Measurements from ENCODE around the gene CAPN12. TPM values are rescaled to one million over a fixed set of nuclear protein-coding genes. Genes with fewer than 3 reads are reported as not detected.

CAPN12 gene
- total and polyA plus RNA-seq, 4 donors: 3.8 to 28.7 (median 8.8) TPM

DNA sequence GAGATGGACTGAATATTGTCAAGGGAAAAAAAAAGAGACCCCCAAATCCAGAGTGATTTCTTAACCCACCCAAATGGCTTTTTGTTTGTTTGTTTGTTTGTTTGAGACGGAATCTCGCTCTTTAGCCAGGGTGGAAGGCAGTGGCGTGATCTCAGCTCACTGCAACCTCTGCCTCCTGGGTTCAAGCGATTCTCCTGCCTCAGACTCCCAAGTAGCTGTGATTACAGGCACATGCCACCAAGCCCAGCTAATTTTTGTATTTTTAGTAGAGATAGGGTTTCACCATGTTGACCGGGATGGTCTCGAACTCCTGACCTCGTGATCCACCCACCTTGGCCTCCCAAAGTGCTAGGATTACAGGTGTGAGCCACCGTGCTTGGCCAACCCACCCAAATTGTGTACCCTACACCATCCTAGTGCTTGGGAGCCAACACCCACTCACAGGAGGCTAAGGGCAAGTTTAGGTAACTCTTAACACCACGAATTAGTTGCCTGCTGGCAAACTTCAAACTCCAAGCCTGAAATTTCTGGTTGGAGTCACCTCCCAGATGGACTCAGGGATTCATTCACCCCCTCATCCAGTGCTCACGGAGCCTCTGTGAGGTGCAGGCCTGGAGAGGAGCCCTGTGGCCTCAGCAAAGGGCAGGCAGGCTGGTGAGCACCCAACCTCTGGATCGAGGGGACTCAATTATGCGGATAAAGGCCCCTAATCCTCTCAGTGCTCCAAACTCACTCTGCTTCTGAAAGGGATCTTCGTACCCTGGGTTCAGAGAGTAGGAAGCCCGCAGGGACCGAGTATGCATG, 59.2 kb downstream of the CAPN12 start:
- WGBS: 81% methylated on average over 15 of the region's 15 CpGs
- no peak for DNase-seq (ENCODE audit: low spot score)
- TF ChIP-seq FOXA2 (IDR thresholded peaks at IDR 0.05): no peak
- no peak for TF ChIP-seq HNF4G (IDR thresholded peaks at IDR 0.05)
- no peak for TF ChIP-seq HNF4A (conservative IDR thresholded peaks at IDR 0.05)
- no peak for TF ChIP-seq RAD21 (IDR thresholded peaks at IDR 0.05)
- no peak for TF ChIP-seq EGR1 (IDR thresholded peaks at IDR 0.05; ENCODE audit: low read depth in 2 of 2)
- no peak for TF ChIP-seq RXRA (IDR thresholded peaks at IDR 0.05)
- H3K9me3 ChIP-seq (ENCODE audit: control insufficient read depth in 4 of 4, low read length in 3 of 4): no peaks in the 10 kb centered on the region
- peak overlapping the region in 1 of 2 donors; percentile 84 for H3K9ac ChIP-seq (ENCODE audit: low read depth in 1 of 2, low read length in 2 of 2)
- no peaks in the 10 kb centered on the region for H3K27me3 ChIP-seq (ENCODE audit: control insufficient read depth in 4 of 4, insufficient read depth in 4 of 4, low read length in 3 of 4)
- H3K36me3 ChIP-seq (ENCODE audit: control insufficient read depth in 4 of 4, insufficient read depth in 3 of 4, low read depth in 1 of 4, low read length in 3 of 4): no peaks in the 10 kb centered on the region
- peaks cover 25 to 47% (median 36%) of the 10 kb centered on the region in 4 donors for H3K4me1 ChIP-seq (ENCODE audit: control insufficient read depth in 4 of 4, insufficient read depth in 4 of 4, low read length in 3 of 4)
- H3K27ac ChIP-seq (ENCODE audit: low read depth in 1 of 2, low read length in 2 of 2): peak overlapping the region; percentile 88 to 92
- no peak overlapping the region for H3K4me3 ChIP-seq (ENCODE audit: low read depth in 1 of 3, low read length in 3 of 3)

DNA sequence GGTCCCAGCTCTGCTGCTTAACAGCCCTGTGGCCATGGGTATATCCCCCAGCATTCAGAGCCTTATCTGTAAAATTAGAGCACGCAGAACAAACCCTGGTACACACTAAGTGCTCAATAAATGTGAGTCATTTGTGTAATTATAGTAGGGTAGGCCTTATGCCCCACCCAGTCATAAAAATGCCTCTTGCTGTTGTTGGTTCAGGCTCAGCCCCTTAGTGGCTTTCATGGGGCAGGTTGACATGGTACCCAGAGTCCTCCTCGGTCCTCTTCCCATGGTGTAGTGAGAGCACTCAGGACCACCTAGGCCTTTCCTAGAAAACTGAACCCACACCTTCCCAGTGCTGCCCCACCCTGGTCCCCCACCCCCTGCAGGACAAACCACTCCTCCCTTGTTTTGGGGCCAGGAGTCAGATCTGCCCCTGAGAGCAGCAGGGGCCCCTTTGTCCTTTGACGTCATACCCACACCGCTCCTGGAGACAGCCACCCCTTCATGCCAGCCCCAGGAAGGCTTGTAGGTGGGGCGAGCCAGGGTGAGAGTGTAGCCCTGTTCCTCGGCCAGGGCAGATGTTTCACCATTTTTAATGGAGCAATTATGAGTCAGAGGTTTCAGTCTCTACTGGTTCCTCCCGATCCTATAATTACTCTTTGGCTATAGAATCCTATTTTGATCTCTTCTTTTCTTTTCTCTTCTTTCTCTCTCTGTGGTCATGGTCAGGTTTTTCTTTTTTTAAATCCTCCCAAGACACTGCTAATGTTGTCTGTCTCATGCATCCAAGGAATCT, 60.0 kb downstream of the CAPN12 start:
- DNase-seq (ENCODE audit: low spot score): no peak

DNA sequence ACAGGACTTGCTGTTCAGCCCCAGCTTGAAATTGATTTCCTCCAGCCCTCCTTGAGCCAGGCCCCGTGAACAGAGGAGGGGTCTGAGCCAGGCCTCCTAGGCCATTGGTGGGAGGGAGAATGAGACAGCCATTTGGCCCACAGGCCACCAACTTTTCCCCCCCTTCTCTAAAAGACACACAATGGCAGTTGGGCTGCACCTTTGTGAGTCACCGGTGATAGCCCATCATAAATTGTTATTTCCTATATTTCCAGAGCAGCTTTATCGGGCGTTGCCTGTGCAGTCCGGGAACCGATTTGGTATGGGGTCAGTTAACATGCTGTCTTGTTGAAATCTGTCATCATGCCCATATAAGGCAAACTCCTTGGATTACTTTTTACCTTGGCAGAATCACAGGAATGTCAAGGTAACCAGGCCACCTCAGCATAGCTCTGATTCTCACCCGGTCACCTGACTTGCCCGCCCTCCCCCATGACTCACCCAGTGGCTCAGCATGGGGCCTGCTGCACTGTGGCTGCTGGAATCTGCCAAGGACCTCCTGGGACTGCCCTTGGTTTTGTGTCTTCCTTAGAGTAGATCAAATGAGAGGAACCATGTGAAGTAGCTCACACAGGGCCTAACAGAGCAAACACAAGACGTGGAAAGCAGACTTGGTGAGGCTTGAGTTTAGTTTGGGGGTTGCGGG, 60.7 kb downstream of the CAPN12 start:
- Histone ChIP-seq H3K27me3 (ENCODE audit: control insufficient read depth in 4 of 4, insufficient read depth in 4 of 4, low read length in 3 of 4) (no peaks in the 10 kb centered on the region), H3K4me1 (ENCODE audit: control insufficient read depth in 4 of 4, insufficient read depth in 4 of 4, low read length in 3 of 4) (peaks cover 27 to 63% (median 44%) of the 10 kb centered on the region in 4 donors), H3K27ac (ENCODE audit: low read depth in 1 of 2, low read length in 2 of 2) (peak overlapping the region; percentile 88 to 92), H3K36me3 (ENCODE audit: control insufficient read depth in 4 of 4, insufficient read depth in 3 of 4, low read depth in 1 of 4, low read length in 3 of 4) (peaks cover 0 to 3% (median 0%) of the 10 kb centered on the region in 4 donors), H3K9me3 (ENCODE audit: control insufficient read depth in 4 of 4, low read length in 3 of 4) (no peaks in the 10 kb centered on the region), H3K4me3 (ENCODE audit: low read depth in 1 of 3, low read length in 3 of 3) (no peak overlapping the region), H3K9ac (ENCODE audit: low read depth in 1 of 2, low read length in 2 of 2) (peak overlapping the region; percentile 21 to 78)
- WGBS: 31% methylated on average over 10 of the region's 10 CpGs
- TF ChIP-seq SP1 (IDR thresholded peaks at IDR 0.05): peak; percentile 65
- no peak for TF ChIP-seq TAF1 (conservative IDR thresholded peaks at IDR 0.05)
- peak; percentile 33 for TF ChIP-seq FOXA1 (IDR thresholded peaks at IDR 0.05)
- TF ChIP-seq, protein P1, sequence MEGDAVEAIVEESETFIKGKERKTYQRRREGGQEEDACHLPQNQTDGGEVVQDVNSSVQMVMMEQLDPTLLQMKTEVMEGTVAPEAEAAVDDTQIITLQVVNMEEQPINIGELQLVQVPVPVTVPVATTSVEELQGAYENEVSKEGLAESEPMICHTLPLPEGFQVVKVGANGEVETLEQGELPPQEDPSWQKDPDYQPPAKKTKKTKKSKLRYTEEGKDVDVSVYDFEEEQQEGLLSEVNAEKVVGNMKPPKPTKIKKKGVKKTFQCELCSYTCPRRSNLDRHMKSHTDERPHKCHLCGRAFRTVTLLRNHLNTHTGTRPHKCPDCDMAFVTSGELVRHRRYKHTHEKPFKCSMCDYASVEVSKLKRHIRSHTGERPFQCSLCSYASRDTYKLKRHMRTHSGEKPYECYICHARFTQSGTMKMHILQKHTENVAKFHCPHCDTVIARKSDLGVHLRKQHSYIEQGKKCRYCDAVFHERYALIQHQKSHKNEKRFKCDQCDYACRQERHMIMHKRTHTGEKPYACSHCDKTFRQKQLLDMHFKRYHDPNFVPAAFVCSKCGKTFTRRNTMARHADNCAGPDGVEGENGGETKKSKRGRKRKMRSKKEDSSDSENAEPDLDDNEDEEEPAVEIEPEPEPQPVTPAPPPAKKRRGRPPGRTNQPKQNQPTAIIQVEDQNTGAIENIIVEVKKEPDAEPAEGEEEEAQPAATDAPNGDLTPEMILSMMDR (IDR thresholded peaks at IDR 0.05; ENCODE audit: low read depth, low read length, missing input control): no peak
- TF ChIP-seq FOXA2 (IDR thresholded peaks at IDR 0.05): peak; percentile 26
- TF ChIP-seq EGR1 (IDR thresholded peaks at IDR 0.05; ENCODE audit: low read depth in 2 of 2): no peak
- TF ChIP-seq, protein P2, sequence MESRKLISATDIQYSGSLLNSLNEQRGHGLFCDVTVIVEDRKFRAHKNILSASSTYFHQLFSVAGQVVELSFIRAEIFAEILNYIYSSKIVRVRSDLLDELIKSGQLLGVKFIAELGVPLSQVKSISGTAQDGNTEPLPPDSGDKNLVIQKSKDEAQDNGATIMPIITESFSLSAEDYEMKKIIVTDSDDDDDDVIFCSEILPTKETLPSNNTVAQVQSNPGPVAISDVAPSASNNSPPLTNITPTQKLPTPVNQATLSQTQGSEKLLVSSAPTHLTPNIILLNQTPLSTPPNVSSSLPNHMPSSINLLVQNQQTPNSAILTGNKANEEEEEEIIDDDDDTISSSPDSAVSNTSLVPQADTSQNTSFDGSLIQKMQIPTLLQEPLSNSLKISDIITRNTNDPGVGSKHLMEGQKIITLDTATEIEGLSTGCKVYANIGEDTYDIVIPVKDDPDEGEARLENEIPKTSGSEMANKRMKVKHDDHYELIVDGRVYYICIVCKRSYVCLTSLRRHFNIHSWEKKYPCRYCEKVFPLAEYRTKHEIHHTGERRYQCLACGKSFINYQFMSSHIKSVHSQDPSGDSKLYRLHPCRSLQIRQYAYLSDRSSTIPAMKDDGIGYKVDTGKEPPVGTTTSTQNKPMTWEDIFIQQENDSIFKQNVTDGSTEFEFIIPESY (IDR thresholded peaks at IDR 0.05): no peak
- TF ChIP-seq RXRA (IDR thresholded peaks at IDR 0.05): peak; percentile 72 to 83
- TF ChIP-seq HNF4G (IDR thresholded peaks at IDR 0.05): no peak
- TF ChIP-seq JUND (IDR thresholded peaks at IDR 0.05): peak; percentile 98 to 99
- TF ChIP-seq, protein P3, sequence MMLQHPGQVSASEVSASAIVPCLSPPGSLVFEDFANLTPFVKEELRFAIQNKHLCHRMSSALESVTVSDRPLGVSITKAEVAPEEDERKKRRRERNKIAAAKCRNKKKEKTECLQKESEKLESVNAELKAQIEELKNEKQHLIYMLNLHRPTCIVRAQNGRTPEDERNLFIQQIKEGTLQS (IDR thresholded peaks at IDR 0.05): peak; percentile 85
- TF ChIP-seq HNF4A (conservative IDR thresholded peaks at IDR 0.05): peak; percentile 54 to 69
- TF ChIP-seq RAD21 (IDR thresholded peaks at IDR 0.05): peak; percentile 41 to 46
- TF ChIP-seq YY1 (IDR thresholded peaks at IDR 0.05): peak; percentile 79
- TF ChIP-seq, protein P4, sequence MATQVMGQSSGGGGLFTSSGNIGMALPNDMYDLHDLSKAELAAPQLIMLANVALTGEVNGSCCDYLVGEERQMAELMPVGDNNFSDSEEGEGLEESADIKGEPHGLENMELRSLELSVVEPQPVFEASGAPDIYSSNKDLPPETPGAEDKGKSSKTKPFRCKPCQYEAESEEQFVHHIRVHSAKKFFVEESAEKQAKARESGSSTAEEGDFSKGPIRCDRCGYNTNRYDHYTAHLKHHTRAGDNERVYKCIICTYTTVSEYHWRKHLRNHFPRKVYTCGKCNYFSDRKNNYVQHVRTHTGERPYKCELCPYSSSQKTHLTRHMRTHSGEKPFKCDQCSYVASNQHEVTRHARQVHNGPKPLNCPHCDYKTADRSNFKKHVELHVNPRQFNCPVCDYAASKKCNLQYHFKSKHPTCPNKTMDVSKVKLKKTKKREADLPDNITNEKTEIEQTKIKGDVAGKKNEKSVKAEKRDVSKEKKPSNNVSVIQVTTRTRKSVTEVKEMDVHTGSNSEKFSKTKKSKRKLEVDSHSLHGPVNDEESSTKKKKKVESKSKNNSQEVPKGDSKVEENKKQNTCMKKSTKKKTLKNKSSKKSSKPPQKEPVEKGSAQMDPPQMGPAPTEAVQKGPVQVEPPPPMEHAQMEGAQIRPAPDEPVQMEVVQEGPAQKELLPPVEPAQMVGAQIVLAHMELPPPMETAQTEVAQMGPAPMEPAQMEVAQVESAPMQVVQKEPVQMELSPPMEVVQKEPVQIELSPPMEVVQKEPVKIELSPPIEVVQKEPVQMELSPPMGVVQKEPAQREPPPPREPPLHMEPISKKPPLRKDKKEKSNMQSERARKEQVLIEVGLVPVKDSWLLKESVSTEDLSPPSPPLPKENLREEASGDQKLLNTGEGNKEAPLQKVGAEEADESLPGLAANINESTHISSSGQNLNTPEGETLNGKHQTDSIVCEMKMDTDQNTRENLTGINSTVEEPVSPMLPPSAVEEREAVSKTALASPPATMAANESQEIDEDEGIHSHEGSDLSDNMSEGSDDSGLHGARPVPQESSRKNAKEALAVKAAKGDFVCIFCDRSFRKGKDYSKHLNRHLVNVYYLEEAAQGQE (IDR thresholded peaks at IDR 0.05): peak; percentile 66
- DNase-seq (ENCODE audit: low spot score): no peak

More for the DNA sequence above, 60.0 kb downstream of the CAPN12 start:
- Histone ChIP-seq H3K36me3 (ENCODE audit: control insufficient read depth in 4 of 4, insufficient read depth in 3 of 4, low read depth in 1 of 4, low read length in 3 of 4) (no peaks in the 10 kb centered on the region), H3K27ac (ENCODE audit: low read depth in 1 of 2, low read length in 2 of 2) (peak overlapping the region; percentile 88 to 92), H3K4me3 (ENCODE audit: low read depth in 1 of 3, low read length in 3 of 3) (no peak overlapping the region), H3K27me3 (ENCODE audit: control insufficient read depth in 4 of 4, insufficient read depth in 4 of 4, low read length in 3 of 4) (no peaks in the 10 kb centered on the region), H3K4me1 (ENCODE audit: control insufficient read depth in 4 of 4, insufficient read depth in 4 of 4, low read length in 3 of 4) (peaks cover 25 to 55% (median 42%) of the 10 kb centered on the region in 4 donors), H3K9me3 (ENCODE audit: control insufficient read depth in 4 of 4, low read length in 3 of 4) (no peaks in the 10 kb centered on the region), H3K9ac (ENCODE audit: low read depth in 1 of 2, low read length in 2 of 2) (peak overlapping the region; percentile 21 to 32)
- TF ChIP-seq NR2F2 (IDR thresholded peaks at IDR 0.05) (no peak), JUND (IDR thresholded peaks at IDR 0.05) (peak; percentile 23 to 32)
- WGBS: 67% methylated on average over 7 of the region's 7 CpGs
